Measurements from ENCODE around the gene ISCA2.

The ISCA2 gene

GRCh38 chr14:74508844-74509428, 15.4 kb downstream of the ISCA2 start:
- DNase-seq = no peak

GRCh38 chr14:74509587-74510222, 16.1 kb downstream of the ISCA2 start:
- no peak for DNase-seq

DNA sequence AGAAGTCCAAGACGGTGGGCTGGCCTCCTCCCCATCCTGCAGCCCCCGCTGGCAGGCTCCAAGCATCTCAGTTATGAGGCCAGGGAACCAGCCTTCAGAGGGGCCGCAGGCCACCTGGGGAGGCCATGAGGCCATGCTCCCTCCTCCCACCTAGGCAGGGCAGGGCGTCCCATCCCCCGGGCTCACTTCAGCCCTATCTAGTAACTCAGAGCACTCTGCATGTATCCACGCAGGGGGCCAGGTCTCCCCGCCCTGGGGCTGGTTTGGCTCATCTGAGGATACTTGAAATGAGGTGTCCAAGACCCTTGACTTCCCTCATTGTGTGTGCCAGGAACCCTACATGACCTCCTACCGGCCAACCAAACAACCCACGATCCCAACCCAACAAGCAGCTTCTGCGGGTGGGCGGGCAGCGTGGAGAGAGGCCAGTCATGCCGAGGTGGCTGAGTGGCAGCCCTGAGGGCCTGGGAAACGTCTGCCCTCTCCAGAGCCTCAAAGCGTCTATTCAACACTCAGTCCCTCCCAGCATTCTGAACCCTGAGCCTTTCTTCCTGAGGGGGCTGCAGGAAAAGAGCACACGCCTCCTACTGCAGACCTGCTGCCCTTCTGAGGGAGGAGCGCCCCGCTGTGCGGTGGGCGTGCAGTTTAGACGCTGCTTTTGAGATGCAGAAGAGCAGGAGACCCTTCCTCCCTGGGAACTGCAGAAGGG, 16.8 kb downstream of the ISCA2 start:
- DNase-seq = no peak

- DNase-seq = no peak
Observed at GRCh38 chr14:74510959-74511409, 17.4 kb downstream of the ISCA2 start.

GRCh38 chr14:74511966-74512830, 18.6 kb downstream of the ISCA2 start:
- DNase-seq = no peak

GRCh38 chr14:74514471-74514941, 20.9 kb downstream of the ISCA2 start:
- no peak for DNase-seq

DNA sequence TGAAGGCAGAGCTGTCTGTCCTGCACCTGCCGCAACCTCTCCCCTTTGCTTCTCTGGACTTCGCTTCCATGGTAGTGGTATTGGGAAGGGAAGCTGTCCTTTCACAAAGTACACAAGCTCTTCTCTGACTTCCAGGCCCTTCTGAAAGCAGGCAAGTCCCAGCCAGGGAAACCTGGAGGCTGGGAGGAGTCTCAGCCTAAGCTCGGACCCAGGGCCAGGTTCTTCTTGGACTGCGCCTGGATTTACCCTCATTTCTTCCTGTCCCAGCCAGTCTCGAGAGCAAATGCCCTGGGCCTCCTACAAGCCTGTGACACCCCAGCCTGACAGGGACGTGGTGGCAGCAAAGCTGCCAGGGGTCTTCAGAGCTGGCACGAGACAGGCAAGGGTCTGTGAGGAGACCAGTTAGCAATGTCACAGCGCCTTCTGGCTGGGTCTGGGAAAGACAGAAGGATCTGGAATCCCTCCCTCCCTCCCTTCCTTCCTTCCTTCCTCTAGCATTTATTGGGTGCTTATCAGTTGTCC, 22.4 kb downstream of the ISCA2 start:
- DNase-seq = no peak

DNA sequence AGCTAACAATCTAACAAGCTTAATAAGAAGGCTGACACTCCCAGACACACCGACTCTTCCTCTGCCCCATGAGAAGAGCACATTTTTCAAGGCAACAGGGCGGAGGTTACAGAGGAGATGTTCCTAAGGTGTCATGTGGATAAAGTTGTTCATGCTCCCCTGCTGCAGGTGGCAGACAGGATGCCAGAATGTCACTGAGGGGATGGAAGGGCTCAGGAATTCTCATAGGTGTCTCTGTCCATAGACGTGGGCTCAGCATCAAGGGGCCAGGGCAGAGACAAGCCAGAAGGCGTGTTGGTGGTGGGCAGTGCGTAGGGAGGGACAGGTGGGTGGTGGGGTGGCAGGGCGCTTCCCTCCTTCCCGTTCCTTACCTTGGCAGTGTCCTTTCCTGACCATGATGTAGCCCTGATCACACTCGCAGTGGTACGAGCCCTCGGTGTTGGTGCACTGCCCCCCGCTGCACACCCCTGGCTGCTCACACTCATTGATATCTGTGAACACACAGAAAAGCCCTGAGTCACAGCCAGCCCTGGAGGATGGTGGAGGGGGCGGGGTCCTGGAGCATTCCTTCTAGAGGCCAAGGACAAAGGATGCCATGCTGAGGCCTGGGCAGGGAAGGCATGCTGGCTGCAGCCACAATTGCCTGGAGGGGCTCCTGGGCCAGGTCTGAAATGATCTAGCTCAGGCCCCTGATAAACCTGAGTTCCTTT, 23.0 kb downstream of the ISCA2 start:
- DNase-seq = no peak

DNA sequence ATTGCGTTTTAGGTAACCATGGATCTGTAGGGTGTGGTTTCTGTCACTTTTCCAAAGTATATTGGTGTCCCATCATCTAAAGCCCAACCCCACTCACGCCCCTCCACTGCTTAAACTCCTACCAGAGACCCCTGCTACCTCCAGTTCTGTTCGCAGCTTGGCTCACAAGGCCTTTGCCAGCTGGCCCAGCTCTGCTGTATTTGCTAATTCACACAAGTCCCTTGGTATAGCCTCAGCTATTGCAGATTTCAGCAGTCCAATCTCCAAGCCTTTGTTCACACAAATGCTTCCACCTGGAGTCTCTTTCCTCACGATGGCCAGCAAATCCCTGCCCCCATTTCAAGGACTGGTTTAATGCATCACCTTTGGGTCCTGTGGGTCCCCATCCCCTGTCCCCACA, 24.2 kb downstream of the ISCA2 start:
- DNase-seq = no peak

DNA sequence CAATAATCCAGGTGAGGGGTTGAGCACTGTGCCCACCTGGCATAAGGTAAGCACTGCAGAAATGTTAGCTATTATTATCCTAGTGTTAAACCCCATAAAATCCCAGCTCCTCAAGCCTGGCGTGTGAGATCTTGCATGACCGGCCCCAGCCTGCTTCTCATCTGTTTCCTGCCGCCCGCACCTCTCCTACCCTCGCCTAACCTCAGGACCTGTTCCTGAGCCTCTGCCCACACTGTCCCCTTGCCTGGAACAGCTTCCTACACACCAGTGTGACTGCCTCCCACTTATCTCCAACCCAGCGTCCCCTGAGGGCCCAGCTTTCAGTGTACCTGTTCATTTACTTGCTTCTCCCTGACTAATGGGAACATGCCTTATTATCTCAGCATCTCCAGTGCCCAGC, 24.7 kb downstream of the ISCA2 start:
- no peak for DNase-seq

- DNase-seq = no peak
Observed at GRCh38 chr14:74519316-74520074, 25.9 kb downstream of the ISCA2 start.

DNA sequence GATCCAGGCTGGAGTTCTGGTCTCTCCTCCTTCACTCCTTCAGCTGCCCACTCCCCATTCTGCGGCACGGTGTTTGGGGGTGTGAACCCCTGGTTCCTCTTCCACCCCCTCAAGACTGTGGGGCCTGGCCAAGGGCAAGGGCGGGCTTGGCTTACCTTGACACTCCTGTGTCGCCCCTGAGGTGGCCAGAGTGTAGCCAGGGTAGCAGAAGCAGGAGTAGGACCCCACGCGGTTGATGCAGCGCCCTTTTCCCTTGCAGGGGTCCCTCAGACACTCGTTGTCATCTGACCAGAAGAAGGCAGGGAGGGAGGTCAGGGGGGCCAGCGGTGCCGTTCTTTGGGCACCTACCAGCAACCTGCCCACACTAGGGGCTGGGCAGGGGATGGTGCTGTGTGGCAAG, 28.2 kb downstream of the ISCA2 start:
- DNase-seq = no peak

DNA sequence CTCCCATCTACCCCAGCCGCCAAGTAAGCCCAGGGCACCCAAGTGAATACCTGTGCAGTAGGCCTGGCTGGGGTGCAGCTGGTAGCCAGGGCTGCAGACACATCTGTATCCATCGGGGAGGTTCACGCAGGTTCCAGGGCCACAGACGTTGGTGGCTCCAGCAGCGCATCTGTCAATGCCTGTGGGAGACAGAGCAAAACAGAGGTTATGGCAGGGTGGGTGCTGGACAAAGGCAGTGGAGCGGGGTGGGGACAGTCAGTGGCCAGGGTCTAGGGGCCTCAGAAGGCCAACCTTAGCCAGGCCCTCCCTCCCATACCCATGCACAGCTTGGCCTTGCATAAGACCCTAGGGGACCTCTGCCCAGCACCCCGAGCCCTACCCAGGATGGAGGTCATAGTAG, 29.2 kb downstream of the ISCA2 start:
- DNase-seq = no peak

DNA sequence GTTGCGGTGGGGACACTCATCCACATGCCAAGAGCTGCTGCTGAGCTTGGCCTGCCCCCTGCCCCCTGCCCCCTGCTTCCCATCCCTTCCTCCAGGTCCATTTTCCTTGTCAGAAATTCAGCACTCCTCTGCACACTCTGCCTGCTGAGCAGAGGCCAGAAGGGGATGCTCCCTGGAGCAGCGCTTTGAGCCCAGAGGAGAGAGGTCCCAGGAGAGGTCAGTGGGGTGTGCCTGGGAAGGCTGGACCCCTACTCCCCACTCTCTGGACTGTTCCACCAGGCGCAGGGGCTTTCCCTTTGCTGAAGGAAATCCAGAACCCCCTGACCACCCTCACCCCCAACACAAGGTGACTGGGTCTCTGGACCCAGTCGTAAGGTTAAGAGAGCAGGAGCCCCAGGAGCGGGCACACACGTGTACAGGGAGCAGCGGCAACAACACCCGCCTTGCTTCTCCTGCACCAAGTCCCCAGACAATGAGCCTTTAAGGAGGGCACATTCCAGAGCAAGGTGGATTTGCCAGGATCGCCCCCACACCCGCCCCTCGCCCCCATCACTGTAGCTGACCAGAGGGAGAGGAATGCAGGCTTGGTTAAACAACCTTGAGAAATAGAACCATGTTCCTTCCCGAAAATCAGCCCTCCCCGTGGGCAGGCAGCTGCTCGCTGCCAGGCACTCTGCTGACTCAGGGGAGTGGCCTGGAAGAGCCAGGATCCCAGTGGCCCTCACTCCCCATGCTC, 30.7 kb downstream of the ISCA2 start:
- DNase-seq = no peak

- no peak for DNase-seq
Observed at GRCh38 chr14:74524812-74525135, 31.2 kb downstream of the ISCA2 start.

- no peak for DNase-seq
Observed at GRCh38 chr14:74525361-74525851, 31.8 kb downstream of the ISCA2 start.

DNA sequence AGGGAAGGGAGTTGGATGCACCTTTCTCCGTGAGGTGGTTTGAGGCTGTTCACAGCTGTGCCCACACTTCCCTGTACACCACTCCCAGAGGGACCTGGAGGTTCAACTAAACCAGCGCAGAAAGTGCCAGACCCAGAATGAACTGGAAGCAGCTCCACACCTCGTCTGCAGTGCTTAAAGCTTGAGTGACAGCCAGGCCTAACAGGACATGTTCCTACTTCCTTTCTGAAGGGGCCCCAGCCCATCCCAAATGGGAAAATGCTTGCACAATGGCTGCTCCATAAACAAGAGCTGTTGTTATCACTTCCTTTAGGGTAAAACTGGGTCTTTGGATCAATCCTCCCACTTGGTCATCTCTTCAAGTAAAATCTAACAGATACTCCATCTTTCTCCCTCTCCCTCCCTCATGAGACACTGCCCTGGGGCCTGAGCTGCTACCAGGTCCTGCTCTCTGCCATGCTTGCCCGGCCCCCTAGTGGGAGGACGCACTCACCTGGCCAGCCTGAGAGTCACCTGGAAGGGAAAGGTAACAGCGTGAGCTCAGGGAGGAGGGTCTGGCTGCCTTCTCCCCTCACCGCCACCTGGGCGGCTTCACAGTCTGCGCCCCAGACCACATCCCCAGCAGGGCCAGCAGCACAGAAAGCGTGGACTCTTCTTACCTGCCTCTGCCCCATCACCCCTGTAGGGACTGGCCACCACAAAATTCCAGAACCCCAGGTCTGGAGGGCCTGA, 33.5 kb downstream of the ISCA2 start:
- DNase-seq = no peak

DNA sequence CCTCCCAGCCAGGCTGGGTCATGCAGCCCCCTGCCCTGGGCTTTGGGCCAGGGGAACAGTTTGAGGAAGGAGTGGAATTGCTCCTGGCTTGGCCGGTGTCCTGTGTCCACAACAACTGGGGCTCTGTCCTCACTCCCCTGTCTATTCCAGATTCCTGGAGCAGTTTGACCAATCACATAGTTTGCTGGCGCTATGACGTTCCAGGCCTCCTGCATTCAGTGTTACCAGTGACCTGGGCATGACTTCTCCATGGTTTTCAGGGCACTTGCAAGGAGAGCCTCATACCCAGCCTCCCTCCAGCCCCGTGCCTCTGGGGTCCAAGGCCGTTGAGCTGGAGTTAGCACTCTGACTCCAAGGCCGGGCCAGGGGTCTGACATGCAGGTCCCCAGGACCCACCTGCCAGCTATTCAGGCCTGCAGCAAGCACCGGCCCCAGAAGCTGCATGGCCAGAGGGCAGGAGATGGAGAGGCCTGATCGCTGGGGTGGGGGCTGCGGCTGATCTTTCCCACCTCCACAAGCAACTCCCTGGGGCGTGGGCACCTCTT, 34.2 kb downstream of the ISCA2 start:
- DNase-seq = no peak

DNA sequence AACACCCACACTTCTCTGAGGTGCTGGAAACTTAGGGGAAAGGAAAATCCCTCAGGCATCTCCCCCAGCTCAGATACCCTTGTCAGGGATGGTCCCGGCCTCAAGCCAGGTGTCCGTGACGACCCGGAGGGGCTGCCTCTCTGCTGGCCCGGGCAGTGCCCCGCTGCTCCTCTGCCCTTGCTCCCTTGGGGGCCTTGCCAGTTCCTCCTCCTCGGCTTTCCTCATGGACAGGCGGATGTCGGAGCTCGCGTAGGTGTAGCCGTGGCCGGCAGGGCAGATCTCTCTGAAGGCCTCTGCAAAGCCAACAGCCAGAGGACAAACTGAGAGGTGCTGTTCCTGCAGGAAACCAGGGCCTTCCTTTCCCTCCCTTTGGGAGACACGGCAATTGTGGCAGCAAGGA, 34.8 kb downstream of the ISCA2 start:
- DNase-seq = no peak

DNA sequence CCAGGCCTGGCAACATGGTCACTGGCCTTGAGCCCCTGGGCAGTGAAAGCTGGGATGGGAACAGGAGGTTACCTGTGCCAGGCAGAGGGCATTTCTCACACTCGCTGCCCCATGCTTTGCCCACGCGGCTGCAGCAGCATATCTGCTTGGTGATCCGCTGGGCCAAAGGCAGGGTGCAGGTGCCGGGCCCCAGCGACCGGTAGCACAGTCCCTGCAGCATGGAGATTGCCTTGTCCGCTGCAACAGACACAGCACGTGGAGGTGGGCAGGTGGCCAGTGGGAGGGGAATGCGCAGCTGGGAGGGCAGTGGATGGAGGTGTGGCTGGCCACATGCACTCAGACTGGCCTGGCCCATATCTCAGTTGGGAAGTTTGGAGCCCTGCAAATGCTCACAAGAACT, 35.3 kb downstream of the ISCA2 start:
- no peak for DNase-seq
